Adrenal gland (tissue), 12 donors: ENCODE measurements around the gene NPAS4. TPM values are rescaled to one million over a fixed set of nuclear protein-coding genes. Genes with fewer than 3 reads are reported as not detected.
A peak's percentile ranks its signal among the peaks of the same experiment; 100 is the strongest.
"Not testable (repeated sequence)": the region's sequence is repeated elsewhere in the genome, so short reads cannot be mapped to it uniquely, and the experiment has no call there.

Source experiments
- DNase-seq, 7 donors: peaks; one replicate each; pipeline ENCODE4 v3.0.0-alpha.2; 2019 to 2020
- H3K27ac ChIP-seq, 5 donors: fragments of 200-600 bp; sonication (generic) in 4 of 5; 1 replicate in 3 of 5; 2 replicates in 2 of 5; pipeline versions ENCODE4 v1.5.1 to v1.8.0; 2016 to 2020; ENCODE audit warnings: mild to moderate bottlenecking in 1 of 5
- H3K27me3 ChIP-seq: fragments of 200-600 bp; 2 replicates; pipeline ENCODE4 v1.8.0; 2021
- H3K36me3 ChIP-seq, 2 donors: fragments of 200-600 bp; replicated peaks in 1 of 2; 1 replicate in 1 of 2; 2 replicates in 1 of 2; pipeline versions ENCODE4 v1.5.1 to v1.8.0; 2018 to 2022
- H3K4me1 ChIP-seq, 2 donors: fragments of 200-600 bp; replicated peaks in 1 of 2; 1 replicate in 1 of 2; 2 replicates in 1 of 2; pipeline versions ENCODE4 v1.5.1 to v1.8.0; 2018 to 2021
- H3K4me3 ChIP-seq, 4 donors: fragments of 200-600 bp; sonication (generic) in 3 of 4; one replicate each; pipeline ENCODE4 v1.5.1; 2016 to 2018
- H3K9me3 ChIP-seq, 3 donors: fragments of 200-600 bp; sonication (generic) in 1 of 3; replicated peaks in 1 of 3; 1 replicate in 2 of 3; 2 replicates in 1 of 3; pipeline versions ENCODE4 v1.5.1 to v1.8.0; 2016 to 2021
- CTCF ChIP-seq, 6 experiments: fragments of 450-650 bp in 4 of 6; fragments of 200-600 bp in 2 of 6; sonication (generic) in 1 of 6; IDR thresholded peaks; 1 replicate in 5 of 6; 2 replicates in 1 of 6; pipeline versions ENCODE4 v1.5.1 to v1.8.0; 2016 to 2021; ENCODE audit warnings: antibody characterized with exemption in 6 of 6, mild to moderate bottlenecking in 2 of 6, moderate library complexity in 1 of 6
- POLR2A ChIP-seq, 2 donors: fragments of 450-650 bp; IDR thresholded peaks; one replicate each; pipeline ENCODE4 v1.6.1; 2017; ENCODE audit warnings: antibody characterized with exemption in 2 of 2, mild to moderate bottlenecking in 2 of 2, moderate library complexity in 1 of 2
- WGBS, 4 donors: extraction: QIAGEN DNeasy Blood & Tissue Kit in 2 of 4; methylation state at CpG; one replicate each; pipeline versions ENCODE4 v1.1.5 to v1.1.7; 2013 to 2017; 5-methylcytosine and 5-hydroxymethylcytosine counted together
- intact Hi-C, 2 donors: fragments of 100-400 bp; cut with DNase I; formaldehyde crosslinking; loops; one replicate each; pipeline versions ENCODE4 v1.14.1 to v1.15.0; 2022 to 2023
- polyA plus RNA-seq, 3 donors: library from polyadenylated mRNA; stranded (reverse); fragments of 200-250 nt in 2 of 3; fragments of 350-450 nt in 1 of 3; fragmentation: Illumina TruSeq in 1 of 3; extraction: RNeasy Lipid Tissue Mini Kit (QIAGEN cat#74804) in 1 of 3; gene quantifications; one replicate each; pipeline ENCODE4 v1.2.3, GENCODE V29; 2013 to 2014
- total RNA-seq, 9 donors: library from RNA; depleted of rRNA in 4 of 9; stranded (reverse); fragments of >200 nt in 4 of 9; fragments of 120-200 nt in 1 of 9; fragmentation: NEBNext Ultra II Directional in 1 of 9; extraction: Animal tissue kit (Norgen Biotek cat#: 25700) in 1 of 9; gene quantifications; one replicate each; pipeline versions ENCODE4 v1.1.0 to v1.2.4, GENCODE V29; 2013 to 2023
- donor health status: healthy with polysubstance abuse.
- donor health status: Bipolar disorder and iron deficiency.
- donor health status: DM: yes; HTN: yes; CAD: no.
- donor health status: DM: no; HTN: no; CAD: no.
- donor health status: DM: no; HTN: no; CAD: no.
- donor health status: DM: yes; HTN: yes; CAD: no.

The NPAS4 gene
- total and polyA plus RNA-seq, 12 donors = 0.06 to 0.72 (median 0.36) TPM; not detected in 6

DNA sequence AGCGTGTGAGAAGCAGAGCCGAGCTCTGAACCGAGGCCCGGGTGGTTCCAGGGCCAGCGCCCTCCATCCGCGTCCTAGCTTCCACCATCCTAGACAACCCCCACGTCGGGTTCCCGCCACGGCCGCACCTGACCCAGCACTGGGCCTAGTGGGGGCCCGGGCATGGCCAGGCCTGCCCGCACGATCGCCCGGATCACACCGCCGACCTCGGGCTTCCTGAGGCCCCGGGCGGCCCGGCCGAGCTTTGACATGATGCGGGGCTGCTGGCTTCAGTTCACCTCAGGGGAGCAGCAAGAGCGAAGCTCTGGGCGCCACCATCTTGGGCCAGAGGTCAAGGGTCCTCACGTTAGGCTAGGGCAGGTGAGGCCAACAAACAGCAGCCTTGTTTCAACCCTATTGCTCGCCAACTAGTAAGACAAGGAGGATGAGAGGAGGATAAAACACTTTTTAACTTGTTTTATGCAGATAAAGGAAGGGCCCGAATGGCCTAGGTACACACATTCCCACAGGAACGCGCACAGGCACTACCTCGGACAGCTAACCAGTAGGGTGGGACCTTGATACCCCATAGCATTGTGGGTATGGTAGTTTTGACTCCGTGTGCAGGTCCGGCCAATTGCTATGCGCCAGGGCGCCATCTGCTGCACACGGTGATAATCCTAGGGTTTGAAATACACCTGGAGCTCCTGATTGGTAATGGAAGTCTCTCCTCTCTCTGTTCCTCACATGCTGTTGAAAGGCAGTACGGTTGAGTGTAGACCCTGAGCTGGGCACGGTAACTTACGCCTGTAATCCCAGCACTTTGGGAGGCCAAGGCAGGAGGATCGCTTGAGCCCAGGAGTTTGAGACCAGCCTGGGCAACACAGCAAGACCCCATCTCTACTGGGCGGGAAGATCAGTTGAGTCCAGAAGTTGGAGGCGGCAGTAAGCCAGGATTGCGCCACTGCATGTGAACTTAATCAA is 17.9 kb downstream of the NPAS4 start, which contains the start of gene MRPL11:
Gene MRPL11, minus strand, starts transcription at position 345 of the 963 bp plus-strand sequence. Its CDS starts 94 bp downstream, at position 251.
- H3K27me3 ChIP-seq = no peaks in the 10 kb centered on the region
- H3K36me3 ChIP-seq = peaks cover 0 to 23% of the 10 kb centered on the region in 2 donors
- H3K27ac ChIP-seq = peak within 1 kb of the TSS; percentile 57 to 92 (median 76)
- peak; percentile 83 to 95 (median 88) for DNase-seq
- H3K4me3 ChIP-seq = peak within 1 kb of the TSS; percentile 29 to 97 (median 86)
- intact Hi-C loops = no loop called here
- H3K9me3 ChIP-seq = no peaks in the 10 kb centered on the region
- TF ChIP-seq CTCF (IDR thresholded peaks at IDR 0.05) = peak in 5 of 6 experiments; percentile 40 to 57 (median 41)
- TF ChIP-seq POLR2A (IDR thresholded peaks at IDR 0.05) = no peak
- peaks cover 7 to 8% of the 10 kb centered on the region in 2 donors for H3K4me1 ChIP-seq
- 7 to 10% (median 8%) methylated on average over 30 to 45 of the region's 45 CpGs for WGBS, 4 donors

GRCh38 chr11:66440101-66440939 is 19.5 kb downstream of the NPAS4 start:
- H3K27me3 ChIP-seq, intact Hi-C loops, H3K9me3 ChIP-seq, DNase-seq, H3K4me3 ChIP-seq, H3K27ac ChIP-seq, H3K4me1 ChIP-seq: not testable (repeated sequence)
- H3K36me3 ChIP-seq = peaks cover 0 to 18% of the 10 kb centered on the region in 2 donors
- WGBS, 4 donors = 68 to 85% (median 76%) methylated on average over 4 to 29 of the region's 29 CpGs

DNA sequence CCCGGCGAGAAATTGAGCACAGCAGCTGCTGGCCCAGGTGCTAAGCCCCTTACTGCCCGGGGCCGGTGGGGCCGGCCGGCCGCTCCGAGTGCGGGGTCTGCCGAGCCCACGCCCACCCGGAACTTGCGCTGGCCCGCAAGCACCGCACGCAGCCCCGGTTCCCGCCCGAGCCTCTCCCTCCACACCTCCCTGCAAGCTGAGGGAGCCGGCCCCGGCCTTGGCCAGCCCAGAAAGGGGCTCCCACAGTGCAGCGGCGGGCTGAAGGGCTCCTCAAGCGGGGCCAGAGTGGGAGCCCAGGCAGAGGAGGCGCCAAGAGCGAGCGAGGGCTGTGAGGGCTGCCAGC is 20.1 kb downstream of the NPAS4 start:
- intact Hi-C loops = not testable (repeated sequence)

GRCh38 chr11:66443602-66444001 is 22.8 kb downstream of the NPAS4 start:
- TF ChIP-seq POLR2A (IDR thresholded peaks at IDR 0.05) (no peak), CTCF (IDR thresholded peaks at IDR 0.05) (no peak)
- WGBS, 4 donors = 62 to 70% (median 67%) methylated on average over 4 of the region's 4 CpGs
- H3K4me3 ChIP-seq = no peak overlapping the region
- H3K36me3 ChIP-seq = no peaks in the 10 kb centered on the region
- H3K9me3 ChIP-seq = no peaks in the 10 kb centered on the region
- H3K4me1 ChIP-seq = no peaks in the 10 kb centered on the region
- H3K27me3 ChIP-seq = no peaks in the 10 kb centered on the region
- intact Hi-C loops = no loop called here
- peak in 2 of 7 donors; percentile 22 to 39 for DNase-seq
- H3K27ac ChIP-seq = no peak overlapping the region

More for the DNA sequence above, 20.1 kb downstream of the NPAS4 start:
- H3K27me3 ChIP-seq, H3K4me1 ChIP-seq, H3K4me3 ChIP-seq, H3K27ac ChIP-seq, DNase-seq, H3K9me3 ChIP-seq: not testable (repeated sequence)
- WGBS, 4 donors = 82 to 86% (median 84%) methylated on average over 16 to 27 of the region's 27 CpGs; no CpG with 5 or more reads in 1 of the 4 donors
- H3K36me3 ChIP-seq = peaks cover 0 to 12% of the 10 kb centered on the region in 2 donors

DNA sequence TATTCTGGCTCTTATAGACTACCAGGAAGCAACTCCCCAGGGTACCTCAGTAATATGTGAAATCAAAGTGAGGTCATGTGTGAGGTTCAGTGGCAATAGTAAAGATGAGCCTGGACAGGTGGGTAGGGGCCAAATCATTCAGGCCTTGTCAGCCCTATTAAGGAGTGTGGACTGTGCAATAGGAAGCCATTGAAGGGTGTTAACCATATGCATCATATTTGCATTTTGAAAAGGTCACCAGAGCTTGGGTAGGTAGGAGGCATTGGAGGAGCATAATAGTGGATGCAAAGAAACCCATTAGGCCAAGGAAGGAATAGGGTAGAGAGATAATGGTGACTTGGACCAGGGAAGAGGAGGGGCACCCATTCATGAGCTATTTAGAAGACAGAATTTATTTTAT is 26.2 kb downstream of the NPAS4 start:
- Histone ChIP-seq H3K27me3 (no peaks in the 10 kb centered on the region), H3K4me3 (no peak overlapping the region), H3K4me1 (no peaks in the 10 kb centered on the region), H3K36me3 (no peaks in the 10 kb centered on the region), H3K9me3 (no peaks in the 10 kb centered on the region), H3K27ac (no peak overlapping the region)
- intact Hi-C loops = no loop called here
- TF ChIP-seq CTCF (IDR thresholded peaks at IDR 0.05) (no peak), POLR2A (IDR thresholded peaks at IDR 0.05) (no peak)
- no peak for DNase-seq
